ENCODE data around the gene AKT2.

DNA sequence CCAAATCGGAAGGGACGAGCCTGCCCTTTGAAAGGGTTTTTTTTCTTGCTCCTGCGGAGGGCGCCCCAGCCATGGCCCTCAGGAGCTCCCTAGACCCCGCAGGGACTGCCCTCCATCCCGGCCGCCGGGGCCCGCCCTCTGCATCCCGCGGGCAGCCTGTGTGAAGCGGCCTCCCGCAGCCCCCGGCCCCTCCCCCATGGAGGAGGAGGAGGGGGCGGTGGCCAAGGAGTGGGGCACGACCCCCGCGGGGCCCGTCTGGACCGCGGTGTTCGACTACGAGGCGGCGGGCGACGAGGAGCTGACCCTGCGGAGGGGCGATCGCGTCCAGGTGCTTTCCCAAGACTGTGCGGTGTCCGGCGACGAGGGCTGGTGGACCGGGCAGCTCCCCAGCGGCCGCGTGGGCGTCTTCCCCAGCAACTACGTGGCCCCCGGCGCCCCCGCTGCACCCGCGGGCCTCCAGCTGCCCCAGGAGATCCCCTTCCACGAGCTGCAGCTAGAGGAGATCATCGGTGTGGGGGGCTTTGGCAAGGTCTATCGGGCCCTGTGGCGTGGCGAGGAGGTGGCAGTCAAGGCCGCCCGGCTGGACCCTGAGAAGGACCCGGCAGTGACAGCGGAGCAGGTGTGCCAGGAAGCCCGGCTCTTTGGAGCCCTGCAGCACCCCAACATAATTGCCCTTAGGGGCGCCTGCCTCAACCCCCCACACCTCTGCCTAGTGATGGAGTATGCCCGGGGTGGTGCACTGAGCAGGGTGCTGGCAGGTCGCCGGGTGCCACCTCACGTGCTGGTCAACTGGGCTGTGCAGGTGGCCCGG lies 93.1 kb downstream of the AKT2 start:
- no peak for TF ChIP-seq POLR2A (IDR thresholded peaks at IDR 0.05)
- TF ChIP-seq, protein P1, sequence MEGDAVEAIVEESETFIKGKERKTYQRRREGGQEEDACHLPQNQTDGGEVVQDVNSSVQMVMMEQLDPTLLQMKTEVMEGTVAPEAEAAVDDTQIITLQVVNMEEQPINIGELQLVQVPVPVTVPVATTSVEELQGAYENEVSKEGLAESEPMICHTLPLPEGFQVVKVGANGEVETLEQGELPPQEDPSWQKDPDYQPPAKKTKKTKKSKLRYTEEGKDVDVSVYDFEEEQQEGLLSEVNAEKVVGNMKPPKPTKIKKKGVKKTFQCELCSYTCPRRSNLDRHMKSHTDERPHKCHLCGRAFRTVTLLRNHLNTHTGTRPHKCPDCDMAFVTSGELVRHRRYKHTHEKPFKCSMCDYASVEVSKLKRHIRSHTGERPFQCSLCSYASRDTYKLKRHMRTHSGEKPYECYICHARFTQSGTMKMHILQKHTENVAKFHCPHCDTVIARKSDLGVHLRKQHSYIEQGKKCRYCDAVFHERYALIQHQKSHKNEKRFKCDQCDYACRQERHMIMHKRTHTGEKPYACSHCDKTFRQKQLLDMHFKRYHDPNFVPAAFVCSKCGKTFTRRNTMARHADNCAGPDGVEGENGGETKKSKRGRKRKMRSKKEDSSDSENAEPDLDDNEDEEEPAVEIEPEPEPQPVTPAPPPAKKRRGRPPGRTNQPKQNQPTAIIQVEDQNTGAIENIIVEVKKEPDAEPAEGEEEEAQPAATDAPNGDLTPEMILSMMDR (IDR thresholded peaks at IDR 0.05) = no peak

Measured in right lobe of liver (tissue), 4 donors.